ENCODE data around the gene LACTBL1.
"Not testable (repeated sequence)": the region's sequence is repeated elsewhere in the genome, so short reads cannot be mapped to it uniquely, and the experiment has no call there.

Gene LACTBL1, protein sequence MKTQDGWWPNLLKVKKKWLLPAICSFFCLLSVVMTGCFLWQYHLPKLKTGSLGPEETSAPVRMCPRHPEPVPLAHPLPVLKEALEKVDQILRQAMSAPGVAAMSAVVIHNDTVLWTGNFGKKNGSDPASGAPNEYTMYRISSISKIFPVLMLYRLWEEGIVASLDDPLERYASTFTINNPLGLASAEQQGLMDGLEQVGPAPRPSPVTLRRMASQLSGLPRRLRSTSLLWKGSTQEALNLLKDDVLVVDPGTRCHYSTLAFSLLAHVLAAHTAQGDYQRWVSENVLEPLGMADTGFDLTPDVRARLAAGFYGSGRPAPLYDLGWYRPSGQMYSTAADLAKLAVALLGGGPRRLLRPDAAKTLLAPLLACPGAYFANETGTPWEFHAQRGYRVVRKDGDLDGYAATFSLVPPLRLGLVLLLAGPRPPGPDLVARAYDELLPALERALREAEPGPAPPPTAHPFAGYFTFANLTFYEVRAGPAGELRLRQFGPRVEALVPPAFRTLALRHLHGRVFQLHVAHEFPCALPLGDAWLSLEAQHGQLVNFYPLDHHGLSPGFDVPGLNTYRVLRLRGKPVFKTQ

DNA sequence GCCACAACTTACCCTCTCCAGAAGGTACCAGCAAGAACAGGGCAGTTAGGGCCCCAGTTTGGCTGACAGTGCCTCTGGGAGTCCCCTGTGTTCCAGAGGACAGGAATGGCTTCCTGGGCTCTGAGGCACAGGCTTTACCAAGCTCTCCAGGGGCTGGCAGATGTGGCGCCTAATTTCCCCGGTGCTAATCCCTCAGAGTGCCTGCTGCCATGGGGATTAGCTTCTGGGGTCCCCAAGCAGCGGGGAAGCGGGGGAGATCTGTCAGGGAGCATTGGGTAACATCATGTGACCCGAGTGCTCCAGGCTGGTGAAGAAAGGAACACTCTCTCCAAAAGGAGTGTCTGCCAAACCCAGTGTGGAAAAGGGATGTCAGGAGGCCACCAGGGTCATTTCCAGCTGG, at the start of gene LACTBL1:
TSS of gene LACTBL1 (minus strand) at position 107 of the 400 bp plus-strand sequence. CDS start 550 bp downstream, outside the sequence.
- no peak for DNase-seq

DNA sequence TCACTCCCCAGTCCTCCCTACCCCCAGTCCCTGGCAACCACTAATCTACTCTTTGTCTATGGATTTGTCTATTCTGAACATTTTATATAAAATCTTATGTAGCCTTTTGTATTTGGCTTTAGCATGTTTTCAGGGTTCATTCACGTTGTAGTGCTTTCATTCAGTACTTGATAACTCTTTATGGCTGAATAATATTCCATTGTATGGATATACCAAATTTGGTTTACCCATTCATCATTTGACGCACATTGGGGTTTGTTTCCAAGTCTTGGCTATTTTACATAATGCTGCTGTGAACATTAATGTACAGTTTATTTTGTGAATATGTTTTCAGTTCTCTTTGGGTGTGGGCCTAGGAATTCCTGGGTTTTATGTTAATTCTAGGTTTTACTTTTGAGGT, 49.2 kb upstream of the LACTBL1 start:
- no peak for DNase-seq

DNA sequence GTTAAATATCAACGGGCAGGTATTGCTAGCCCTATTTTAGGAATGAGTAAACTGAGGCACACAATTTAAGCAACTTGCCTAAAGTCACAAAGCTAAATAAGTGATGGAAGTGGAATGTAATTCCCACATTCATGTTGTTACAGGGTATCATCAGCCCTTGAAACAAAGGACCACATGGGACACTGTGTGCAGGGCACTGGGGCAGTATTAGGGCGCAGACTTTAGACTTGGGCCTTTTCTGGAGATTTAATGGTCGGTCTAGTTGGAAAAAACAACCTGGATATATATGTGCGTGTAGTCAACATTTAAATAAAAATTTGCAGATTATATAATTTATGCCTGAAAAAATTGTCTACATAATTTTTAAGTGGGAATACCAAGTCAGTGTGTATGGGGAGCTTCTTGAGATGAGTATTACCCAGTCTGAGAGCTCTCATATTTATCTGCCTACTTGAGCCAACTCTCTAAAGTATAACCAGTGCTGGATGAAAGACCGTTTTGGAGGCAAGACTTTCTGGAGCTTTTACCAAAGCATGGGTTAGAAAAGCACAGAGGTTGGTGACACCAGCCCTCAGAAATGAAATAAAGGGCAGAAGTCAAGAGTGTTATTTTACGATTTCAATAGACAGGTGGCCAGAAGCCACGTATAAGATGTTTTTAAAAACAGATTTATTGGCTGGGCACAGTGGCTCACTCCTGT, 48.2 kb upstream of the LACTBL1 start:
- peak; percentile 7 for DNase-seq

DNA sequence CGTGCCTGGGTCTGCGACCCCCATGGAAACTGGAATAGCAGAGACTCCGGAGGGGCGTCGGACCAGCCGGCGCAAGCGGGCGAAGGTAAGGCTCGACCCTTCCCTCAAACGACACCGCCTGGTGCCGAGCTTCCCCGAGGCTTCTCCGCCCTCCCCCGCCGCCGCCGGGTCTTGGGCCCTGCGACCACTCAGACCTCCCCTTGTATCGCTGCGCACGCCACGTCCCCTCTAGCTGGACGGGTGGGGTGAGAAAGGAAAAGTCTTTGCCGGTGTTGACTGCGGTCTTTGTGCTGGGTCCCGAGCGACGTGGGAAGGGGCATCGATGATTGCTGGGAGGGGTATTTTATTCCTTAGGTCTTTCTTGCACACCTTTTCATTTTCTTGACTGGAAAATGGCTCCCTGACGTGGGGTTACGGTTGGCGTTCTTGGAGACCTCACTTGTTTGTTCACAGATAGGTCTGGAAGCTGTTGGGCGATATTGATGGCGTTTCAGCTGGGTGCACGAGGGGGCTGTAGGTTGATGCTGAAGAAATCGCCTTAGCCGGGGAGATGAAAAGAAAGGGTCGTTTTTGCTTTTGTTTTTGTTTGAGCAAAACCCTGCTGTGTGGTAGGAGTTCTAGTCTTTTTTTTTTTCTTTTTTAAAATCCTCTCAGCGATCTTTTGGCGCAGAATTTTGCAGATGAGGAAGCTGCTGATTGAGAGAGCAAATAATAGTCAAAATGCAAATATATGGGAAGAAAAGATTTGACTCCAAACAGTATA, 47.4 kb upstream of the LACTBL1 start:
- DNase-seq = peak; percentile 27

DNA sequence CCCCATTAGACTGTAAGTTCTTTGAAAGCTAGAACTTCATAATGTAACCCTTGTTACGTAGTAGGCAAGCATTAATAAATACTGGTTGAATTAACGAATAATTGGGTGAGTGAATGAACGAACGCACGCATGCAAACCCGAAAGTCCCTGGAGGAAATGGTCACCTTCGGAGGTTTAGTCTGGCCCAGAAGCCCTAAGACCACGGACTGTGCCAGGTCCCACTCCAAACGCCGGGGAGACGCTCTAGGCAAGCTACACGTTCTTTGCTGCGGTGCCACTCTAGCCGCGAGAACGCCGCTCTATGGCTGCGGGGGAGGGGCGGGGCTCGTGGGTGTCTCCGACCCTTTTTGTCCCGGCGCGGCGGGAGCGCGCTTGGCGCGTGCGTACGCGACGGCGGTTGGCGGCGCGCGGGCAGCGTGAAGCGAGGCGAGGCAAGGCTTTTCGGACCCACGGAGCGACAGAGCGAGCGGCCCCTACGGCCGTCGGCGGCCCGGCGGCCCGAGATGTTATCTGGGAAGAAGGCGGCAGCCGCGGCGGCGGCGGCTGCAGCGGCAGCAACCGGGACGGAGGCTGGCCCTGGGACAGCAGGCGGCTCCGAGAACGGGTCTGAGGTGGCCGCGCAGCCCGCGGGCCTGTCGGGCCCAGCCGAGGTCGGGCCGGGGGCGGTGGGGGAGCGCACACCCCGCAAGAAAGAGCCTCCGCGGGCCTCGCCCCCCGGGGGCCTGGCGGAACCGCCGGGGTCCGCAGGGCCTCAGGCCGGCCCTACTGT, 46.6 kb upstream of the LACTBL1 start, which contains the start of gene KDM1A:
TSS of gene KDM1A (plus strand) at position 375 of the 769 bp plus-strand sequence. CDS start at position 504, 129 bp downstream.
- peak; percentile 98 for DNase-seq

DNA sequence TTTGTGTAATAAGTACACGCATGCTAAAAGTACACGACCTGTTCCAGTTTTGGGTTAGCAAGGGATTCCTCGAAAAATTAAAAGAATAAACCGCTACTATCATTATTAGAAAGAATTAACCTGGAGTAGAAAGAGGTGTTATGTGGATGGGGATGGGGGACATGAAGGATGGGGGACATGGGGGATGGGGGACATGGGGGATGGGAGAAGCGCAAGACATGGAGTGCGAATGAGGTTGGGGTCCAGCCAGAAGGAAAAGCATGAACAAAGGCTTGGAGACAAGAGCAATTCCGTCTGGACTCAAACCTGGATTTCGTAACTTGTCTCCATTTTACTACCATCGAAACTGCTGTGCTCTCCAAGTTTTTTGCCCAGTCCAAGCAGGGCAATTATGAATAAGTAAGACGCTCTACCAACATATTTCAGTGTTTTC, 46.0 kb upstream of the LACTBL1 start:
- DNase-seq = no peak

DNA sequence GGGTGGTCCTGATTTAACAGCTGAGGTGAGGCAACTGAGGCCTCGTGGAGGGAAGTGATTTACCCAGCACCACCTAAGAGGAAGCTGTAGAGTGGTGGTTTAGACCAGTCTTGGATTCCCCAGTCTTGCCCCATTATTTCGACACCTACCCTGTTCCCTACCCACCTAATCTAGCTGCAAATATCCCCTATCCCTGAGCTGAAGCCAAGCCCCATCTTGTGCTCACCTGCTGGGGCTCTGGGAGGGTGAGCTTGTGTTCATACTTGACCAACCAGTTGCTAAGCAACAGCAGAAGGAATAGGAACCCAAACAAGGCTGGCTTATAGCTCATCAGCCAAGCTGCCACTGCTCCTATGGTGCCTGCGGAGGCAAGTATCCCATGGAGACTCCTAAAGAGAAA, 41.0 kb upstream of the LACTBL1 start:
- DNase-seq = no peak

DNA sequence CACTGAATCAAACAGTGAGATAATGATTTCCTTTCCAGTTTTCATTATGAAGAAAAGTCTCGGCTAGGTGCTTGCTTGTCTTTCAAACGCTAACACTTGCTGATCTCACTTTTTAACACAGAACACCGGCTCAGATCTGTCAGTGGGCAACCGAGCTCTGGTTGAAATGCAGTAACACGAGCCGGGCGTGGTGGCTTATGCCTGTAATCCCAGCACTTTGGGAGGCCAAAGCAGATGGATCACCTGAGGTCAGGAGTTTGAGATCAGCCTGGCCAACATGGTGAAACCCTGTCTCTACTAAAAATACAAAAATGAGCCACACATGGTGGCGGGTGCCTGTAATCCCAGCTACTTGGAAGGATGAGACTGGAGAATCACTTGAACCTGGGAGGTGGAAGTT, 37.4 kb upstream of the LACTBL1 start:
- DNase-seq = not testable (repeated sequence)

DNA sequence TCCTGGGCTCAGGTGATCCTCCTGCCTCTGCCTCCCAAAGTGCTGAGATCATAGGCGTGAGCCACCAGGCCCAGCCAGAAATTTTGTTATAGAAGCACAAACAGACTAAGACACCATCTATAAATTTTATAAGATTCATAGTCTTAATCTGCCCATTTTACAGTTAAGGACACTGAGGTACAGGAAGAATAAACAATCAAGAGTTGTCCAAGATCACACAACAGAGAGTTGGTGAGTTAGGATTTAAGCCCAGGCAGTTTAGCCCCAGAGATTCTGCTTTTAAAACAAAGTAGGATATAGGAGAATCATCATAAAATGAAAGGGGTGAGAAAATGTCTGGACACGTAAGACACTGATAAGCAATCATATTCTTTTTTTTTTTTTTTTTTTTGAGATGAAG, 36.2 kb upstream of the LACTBL1 start:
- DNase-seq = no peak

DNA sequence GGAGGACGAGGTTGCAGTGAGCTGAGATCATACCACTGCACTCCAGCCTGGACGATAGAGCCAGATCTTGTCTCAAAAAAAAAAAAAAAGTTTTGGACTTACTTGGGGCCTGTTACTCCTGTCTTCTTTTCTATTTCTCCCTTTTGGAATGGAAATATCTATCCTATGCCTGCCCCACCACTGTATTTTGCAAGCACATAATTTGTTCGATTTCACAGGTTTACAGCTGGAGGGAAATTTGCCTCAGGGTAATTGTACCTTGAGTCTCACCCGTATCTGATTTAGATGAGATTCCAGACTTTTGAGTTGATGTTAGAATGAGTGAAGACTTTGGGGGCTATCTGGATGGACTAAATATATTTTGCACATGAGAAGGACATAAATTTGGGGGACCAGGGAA, 34.4 kb upstream of the LACTBL1 start:
- no peak for DNase-seq

DNA sequence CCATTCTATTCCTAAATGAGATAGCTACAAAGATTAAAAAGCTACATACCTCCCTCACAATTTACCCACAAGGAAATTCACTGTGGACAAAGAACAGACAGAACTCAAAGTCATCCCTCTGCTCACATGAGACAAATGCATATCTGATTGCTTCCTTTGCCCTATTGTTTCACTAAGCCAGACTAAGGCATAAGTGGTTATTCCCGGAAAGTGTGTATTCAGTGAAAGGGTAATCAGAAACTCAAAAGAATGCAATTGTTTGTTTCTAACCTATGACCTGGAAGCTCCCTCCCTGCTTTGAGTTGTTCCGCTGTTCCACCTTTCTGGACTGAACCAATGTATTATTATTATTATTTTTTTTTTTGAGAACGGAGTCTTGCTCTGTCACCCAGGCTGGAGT, 32.1 kb upstream of the LACTBL1 start:
- DNase-seq = not testable (repeated sequence)

DNA sequence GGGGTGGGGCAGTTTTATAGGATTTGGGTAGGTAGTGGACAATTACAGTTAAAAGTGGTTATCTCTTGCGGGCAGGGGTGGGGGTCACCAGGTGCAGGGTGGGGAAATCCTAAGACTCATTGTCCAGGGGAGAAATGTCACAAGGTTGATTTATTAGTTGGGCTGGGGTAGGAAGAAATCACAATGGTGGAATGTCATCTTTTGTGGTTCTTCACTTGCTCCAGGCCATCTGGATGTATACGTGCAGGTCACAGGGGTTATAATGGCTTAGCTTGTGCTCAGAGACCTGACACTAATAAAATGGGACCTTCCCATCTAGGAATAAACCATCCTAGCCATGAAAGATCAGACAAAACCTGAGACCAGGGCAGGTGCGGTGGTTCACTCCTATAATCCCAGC, 31.4 kb upstream of the LACTBL1 start:
- no peak for DNase-seq

DNA sequence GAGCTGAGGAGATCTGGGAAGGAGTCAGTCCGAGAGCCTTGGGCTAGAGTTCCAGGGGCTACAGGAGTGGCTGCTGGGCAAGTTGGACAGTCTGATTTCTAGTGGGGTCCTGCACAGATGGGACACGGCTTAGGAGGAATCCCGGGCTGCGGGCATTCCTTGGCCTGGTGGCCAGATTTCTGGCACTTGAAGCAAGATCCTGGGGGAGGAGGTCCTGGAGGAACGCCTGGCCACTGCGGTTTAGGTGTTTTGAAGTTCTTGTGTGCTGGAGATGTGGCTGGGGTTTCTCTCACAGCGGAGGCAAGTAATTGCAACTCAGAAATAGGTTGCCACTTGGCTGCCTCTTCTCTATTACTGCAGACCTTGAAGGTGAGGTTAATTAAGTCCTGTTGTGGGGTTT, 29.6 kb upstream of the LACTBL1 start:
- DNase-seq = not testable (repeated sequence)

DNA sequence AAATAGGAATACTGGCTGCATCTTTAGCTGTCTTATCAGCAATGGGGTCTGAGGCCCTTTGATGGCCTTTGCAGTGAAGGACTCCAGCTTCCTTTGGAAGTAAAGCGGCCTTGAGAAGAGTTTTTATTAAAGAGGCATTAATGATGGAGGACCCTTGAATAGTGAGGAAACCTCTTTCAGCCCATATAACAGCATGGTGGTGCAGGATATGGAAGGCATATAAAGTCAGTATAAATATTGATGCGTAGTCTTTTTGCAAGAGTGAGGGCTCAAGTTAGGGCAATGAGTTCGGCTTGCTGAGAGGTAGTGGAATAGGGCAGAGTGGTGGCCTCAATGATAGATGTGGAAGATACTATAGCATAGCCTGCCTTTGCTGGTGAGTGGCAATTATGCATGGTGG, 27.5 kb upstream of the LACTBL1 start:
- not testable (repeated sequence) for DNase-seq

DNA sequence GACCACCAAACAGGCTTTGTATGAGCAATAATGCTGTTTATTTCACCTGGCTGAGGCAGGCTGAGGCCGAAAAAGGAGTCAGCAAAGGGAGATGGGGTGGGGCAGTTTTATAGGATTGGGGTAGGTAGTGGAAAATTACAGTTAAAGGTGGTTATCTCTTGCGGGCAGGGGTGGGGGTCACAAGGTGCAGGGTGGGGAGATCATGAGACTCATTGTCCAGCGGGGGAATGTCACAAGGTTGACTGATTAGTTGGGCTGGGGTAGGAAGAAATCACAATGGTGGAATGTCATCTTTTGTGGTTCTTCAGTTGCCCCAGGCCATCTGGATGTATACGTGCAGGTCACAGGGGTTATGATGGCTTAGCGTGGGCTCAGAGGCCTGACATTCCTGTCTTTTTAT, 24.9 kb upstream of the LACTBL1 start:
- not testable (repeated sequence) for DNase-seq

DNA sequence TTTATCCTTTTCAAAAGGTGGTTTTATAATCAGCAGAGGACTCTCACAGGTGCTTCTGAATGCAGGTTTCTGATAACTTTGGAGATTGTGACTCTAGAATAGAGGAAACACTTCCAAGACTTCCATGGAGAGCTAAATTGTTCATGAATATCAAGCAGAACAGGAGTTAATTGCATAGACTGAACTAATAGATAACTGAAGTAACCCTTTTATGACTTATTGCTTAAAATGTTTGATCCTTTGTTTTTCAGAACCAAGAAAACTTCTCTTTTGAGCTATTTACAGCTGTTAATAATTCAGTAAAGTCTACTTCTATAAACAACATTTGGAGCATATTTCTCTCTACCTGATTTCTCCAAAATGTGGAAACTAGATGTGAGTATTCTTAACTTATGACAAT, 23.1 kb upstream of the LACTBL1 start:
- DNase-seq = no peak

DNA sequence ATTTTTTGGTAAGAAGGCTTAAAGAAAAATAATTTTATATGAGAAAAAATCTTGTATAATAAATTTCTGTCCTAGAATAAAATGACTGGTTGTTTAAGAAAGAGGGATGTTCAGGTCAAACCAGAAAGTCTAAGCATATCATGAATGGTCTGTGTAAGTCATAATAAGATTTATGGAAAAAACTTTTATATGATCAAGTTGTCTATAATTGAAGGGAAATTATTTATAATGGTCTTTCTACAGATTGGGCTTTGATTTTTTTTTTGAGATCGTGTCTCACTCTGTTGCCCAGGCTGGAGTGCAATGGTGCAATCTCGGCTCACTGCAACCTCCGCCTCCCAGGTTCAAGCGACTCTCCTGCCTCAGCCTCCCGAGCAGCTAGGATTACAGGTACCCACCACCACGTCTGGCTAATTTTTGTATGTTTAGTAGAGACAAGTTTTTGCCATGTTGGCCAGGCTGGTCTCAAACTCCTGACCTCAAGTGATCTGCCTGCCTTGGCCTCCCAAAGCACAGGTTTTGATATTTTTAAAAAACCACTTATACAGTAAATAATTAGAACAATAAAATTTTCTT, 20.6 kb upstream of the LACTBL1 start:
- DNase-seq = not testable (repeated sequence)

DNA sequence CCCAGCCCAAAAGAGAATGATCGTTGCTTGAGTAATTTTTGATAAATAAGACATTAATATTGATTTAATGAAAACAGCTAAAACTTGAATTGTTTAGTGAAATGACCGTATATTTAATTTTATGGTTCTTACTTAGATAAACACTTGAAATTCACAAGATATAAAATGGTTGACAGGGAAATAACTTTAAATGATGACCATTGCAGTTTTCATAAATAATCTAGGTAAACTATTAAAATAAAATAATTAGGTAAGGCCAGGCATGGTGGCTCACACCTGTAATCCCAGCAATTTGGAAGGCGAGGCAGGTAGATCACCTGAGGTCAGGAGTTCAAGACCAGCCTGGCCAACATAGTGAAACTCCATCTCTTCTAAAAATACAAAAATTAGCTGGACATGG, 19.7 kb upstream of the LACTBL1 start:
- DNase-seq = not testable (repeated sequence)

DNA sequence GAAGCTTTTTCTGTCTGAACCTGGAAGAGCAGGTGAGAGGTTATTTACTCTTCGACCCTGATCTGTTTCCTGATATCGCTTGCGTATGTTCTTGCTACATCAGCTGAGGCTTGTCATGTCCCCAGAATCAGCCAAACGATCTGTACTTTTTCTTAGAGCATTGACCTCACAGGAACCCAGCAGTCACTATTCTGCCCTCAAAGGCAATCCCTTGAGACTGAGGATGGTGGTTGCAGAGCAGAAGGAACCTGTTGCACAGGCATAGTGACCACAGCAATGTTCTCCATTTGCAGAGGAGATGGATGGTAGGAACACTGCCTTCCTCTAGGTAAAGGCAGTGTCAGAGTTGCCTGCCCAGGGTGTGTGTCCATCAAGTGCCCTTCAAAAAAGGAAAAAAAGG, 11.3 kb upstream of the LACTBL1 start:
- no peak for DNase-seq

DNA sequence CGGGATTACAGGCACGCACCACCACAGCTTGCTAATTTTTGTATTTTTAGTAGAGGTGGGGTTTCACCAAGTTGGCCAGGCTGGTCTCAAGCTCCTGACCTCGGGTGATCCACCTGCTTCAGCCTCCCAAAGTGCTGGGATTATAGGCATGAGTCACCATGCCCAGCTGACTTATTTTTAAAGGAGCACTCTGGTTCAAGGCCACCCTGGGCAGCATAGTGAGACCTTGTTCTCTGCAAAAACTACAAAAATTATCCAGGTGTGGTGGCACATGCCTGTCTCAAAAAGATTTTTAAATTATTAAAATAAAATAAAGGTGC, 7.8 kb upstream of the LACTBL1 start:
- not testable (repeated sequence) for DNase-seq

DNA sequence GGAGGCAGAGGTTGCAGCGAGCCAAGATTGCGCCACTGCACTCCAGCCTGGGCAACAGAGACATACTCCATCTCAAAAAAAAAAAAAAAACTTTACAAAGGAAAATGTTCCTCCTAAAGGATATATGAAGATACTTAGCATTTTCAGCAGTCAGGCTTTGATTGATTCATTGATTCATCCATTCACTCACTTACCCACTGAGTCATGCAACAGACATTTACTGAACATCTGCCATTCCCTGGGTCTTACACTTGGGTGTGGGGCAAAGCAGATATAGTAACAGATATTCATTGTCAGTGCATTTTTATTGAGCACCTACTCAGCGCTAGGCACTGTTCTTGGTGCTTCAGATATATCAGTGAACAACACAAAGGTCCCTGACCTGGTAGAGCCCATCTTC, 5.6 kb upstream of the LACTBL1 start:
- DNase-seq = peak; percentile 64
